ENCODE data around the gene ANP32E.

Gene ANP32E

GRCh38 chr1:150178548-150178947 lies 57.4 kb downstream of the ANP32E start:
- ChIA-PET CTCF (interaction anchor here (1.5 to 21.0 kb wide), 2 partner anchors 13 to 216 kb away, joined by 4 to 239 read pairs; no protein-coding TSS in a partner anchor), POLR2A (no interaction called here)
- no peaks in the 10 kb centered on the region for H3K27me3 ChIP-seq (replicated peaks in 2 of 5; ENCODE audit: control insufficient read depth in 4 of 5, insufficient read depth in 5 of 5, low read length in 4 of 5)
- H3K4me3 ChIP-seq (ENCODE audit: control insufficient read depth in 1 of 7, extremely low read depth in 1 of 7, insufficient read depth in 4 of 7, low read depth in 2 of 7, low read length in 6 of 7): no peak overlapping the region
- no peaks in the 10 kb centered on the region for H3K9me3 ChIP-seq (ENCODE audit: control extremely low read depth in 1 of 5, control insufficient read depth in 4 of 5, insufficient read depth in 2 of 5, low read depth in 1 of 5, low read length in 4 of 5)
- H3K4me1 ChIP-seq (ENCODE audit: control extremely low read depth in 1 of 4, control insufficient read depth in 4 of 4, insufficient read depth in 4 of 4, low read length in 3 of 4): peaks cover 0 to 5% (median 2%) of the 10 kb centered on the region in 4 experiments
- H3K27ac ChIP-seq (ENCODE audit: insufficient read depth in 1 of 2, low read depth in 1 of 2, low read length in 2 of 2, poor library complexity in 1 of 2, severe bottlenecking in 2 of 2): no peak overlapping the region
- DNase-seq: no peak
- H3K36me3 ChIP-seq (ENCODE audit: control insufficient read depth in 4 of 4, insufficient read depth in 4 of 4, low read length in 3 of 4): no peaks in the 10 kb centered on the region

GRCh38 chr1:150176593-150176992 lies 59.3 kb downstream of the ANP32E start:
- ChIA-PET POLR2A (no interaction called here), CTCF (interaction anchor here (0.7 to 22.4 kb wide), 5 partner anchors 2 to 103 kb away, joined by 4 to 239 read pairs (median 5); no protein-coding TSS in a partner anchor)
- no CpG with 5 or more reads among the region's 3 CpGs for WGBS (ENCODE audit: insufficient coverage)
- no peak for DNase-seq
- Histone ChIP-seq H3K4me1 (ENCODE audit: control extremely low read depth in 1 of 4, control insufficient read depth in 4 of 4, insufficient read depth in 4 of 4, low read length in 3 of 4) (peaks cover 0 to 5% (median 2%) of the 10 kb centered on the region in 4 experiments), H3K27me3 (replicated peaks in 2 of 5; ENCODE audit: control insufficient read depth in 4 of 5, insufficient read depth in 5 of 5, low read length in 4 of 5) (no peaks in the 10 kb centered on the region), H3K27ac (ENCODE audit: insufficient read depth in 1 of 2, low read depth in 1 of 2, low read length in 2 of 2, poor library complexity in 1 of 2, severe bottlenecking in 2 of 2) (no peak overlapping the region), H3K4me3 (ENCODE audit: control insufficient read depth in 1 of 7, extremely low read depth in 1 of 7, insufficient read depth in 4 of 7, low read depth in 2 of 7, low read length in 6 of 7) (no peak overlapping the region), H3K9me3 (ENCODE audit: control extremely low read depth in 1 of 5, control insufficient read depth in 4 of 5, insufficient read depth in 2 of 5, low read depth in 1 of 5, low read length in 4 of 5) (no peaks in the 10 kb centered on the region), H3K36me3 (ENCODE audit: control insufficient read depth in 4 of 4, insufficient read depth in 4 of 4, low read length in 3 of 4) (no peaks in the 10 kb centered on the region)

GRCh38 chr1:150173141-150173585 lies 62.7 kb downstream of the ANP32E start:
- Histone ChIP-seq H3K27me3 (replicated peaks in 2 of 5; ENCODE audit: control insufficient read depth in 4 of 5, insufficient read depth in 5 of 5, low read length in 4 of 5) (no peaks in the 10 kb centered on the region), H3K4me3 (ENCODE audit: control insufficient read depth in 1 of 7, extremely low read depth in 1 of 7, insufficient read depth in 4 of 7, low read depth in 2 of 7, low read length in 6 of 7) (no peak overlapping the region), H3K9me3 (ENCODE audit: control extremely low read depth in 1 of 5, control insufficient read depth in 4 of 5, insufficient read depth in 2 of 5, low read depth in 1 of 5, low read length in 4 of 5) (no peaks in the 10 kb centered on the region), H3K27ac (ENCODE audit: insufficient read depth in 1 of 2, low read depth in 1 of 2, low read length in 2 of 2, poor library complexity in 1 of 2, severe bottlenecking in 2 of 2) (no peak overlapping the region), H3K36me3 (ENCODE audit: control insufficient read depth in 4 of 4, insufficient read depth in 4 of 4, low read length in 3 of 4) (no peaks in the 10 kb centered on the region), H3K4me1 (ENCODE audit: control extremely low read depth in 1 of 4, control insufficient read depth in 4 of 4, insufficient read depth in 4 of 4, low read length in 3 of 4) (no peaks in the 10 kb centered on the region)
- 96% methylated on average over 7 of the region's 7 CpGs for WGBS (ENCODE audit: insufficient coverage)
- DNase-seq: no peak
- CTCF ChIA-PET: interaction anchor here (0.9 to 22.4 kb wide), 4 partner anchors 5 to 100 kb away, joined by 4 to 239 read pairs (median 206); no protein-coding TSS in a partner anchor
- POLR2A ChIA-PET: interaction anchor here (0.9 to 1.0 kb wide), 2 partner anchors 9 to 100 kb away, joined by 3 read pairs; no protein-coding TSS in a partner anchor

DNA sequence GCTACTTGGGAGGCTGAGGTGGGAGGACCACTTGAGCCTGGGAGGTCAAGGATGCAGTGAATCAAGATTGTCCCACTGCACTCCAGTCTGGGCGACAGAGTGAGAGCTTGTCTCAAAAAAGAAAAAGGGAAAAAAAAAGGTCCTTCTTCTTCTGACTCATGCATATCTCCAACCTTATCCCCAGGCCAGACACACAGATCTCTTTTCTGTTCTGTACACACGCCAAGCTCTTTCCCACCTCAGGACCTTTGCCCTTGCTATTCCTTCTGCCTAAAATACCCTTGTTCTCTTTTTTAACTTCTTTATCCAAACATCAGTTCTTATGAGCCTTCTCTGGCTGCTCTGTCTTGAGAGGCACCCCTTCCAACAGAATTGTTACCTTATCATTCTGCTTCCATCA lies 64.1 kb downstream of the ANP32E start:
- no peak overlapping the region for H3K27ac ChIP-seq (ENCODE audit: insufficient read depth in 1 of 2, low read depth in 1 of 2, low read length in 2 of 2, poor library complexity in 1 of 2, severe bottlenecking in 2 of 2)
- WGBS (ENCODE audit: insufficient coverage): 89% methylated on average over 1 of the region's 2 CpGs
- H3K27me3 ChIP-seq (replicated peaks in 2 of 5; ENCODE audit: control insufficient read depth in 4 of 5, insufficient read depth in 5 of 5, low read length in 4 of 5): no peaks in the 10 kb centered on the region
- DNase-seq: no peak
- H3K4me3 ChIP-seq (ENCODE audit: control insufficient read depth in 1 of 7, extremely low read depth in 1 of 7, insufficient read depth in 4 of 7, low read depth in 2 of 7, low read length in 6 of 7): no peak overlapping the region
- ChIA-PET POLR2A (no interaction called here), CTCF (interaction anchor here (0.9 to 22.4 kb wide), 6 partner anchors 6 to 211 kb away, joined by 3 to 239 read pairs (median 89); no protein-coding TSS in a partner anchor)
- no peaks in the 10 kb centered on the region for H3K4me1 ChIP-seq (ENCODE audit: control extremely low read depth in 1 of 4, control insufficient read depth in 4 of 4, insufficient read depth in 4 of 4, low read length in 3 of 4)
- no peaks in the 10 kb centered on the region for H3K36me3 ChIP-seq (ENCODE audit: control insufficient read depth in 4 of 4, insufficient read depth in 4 of 4, low read length in 3 of 4)
- no peaks in the 10 kb centered on the region for H3K9me3 ChIP-seq (ENCODE audit: control extremely low read depth in 1 of 5, control insufficient read depth in 4 of 5, insufficient read depth in 2 of 5, low read depth in 1 of 5, low read length in 4 of 5)

DNA sequence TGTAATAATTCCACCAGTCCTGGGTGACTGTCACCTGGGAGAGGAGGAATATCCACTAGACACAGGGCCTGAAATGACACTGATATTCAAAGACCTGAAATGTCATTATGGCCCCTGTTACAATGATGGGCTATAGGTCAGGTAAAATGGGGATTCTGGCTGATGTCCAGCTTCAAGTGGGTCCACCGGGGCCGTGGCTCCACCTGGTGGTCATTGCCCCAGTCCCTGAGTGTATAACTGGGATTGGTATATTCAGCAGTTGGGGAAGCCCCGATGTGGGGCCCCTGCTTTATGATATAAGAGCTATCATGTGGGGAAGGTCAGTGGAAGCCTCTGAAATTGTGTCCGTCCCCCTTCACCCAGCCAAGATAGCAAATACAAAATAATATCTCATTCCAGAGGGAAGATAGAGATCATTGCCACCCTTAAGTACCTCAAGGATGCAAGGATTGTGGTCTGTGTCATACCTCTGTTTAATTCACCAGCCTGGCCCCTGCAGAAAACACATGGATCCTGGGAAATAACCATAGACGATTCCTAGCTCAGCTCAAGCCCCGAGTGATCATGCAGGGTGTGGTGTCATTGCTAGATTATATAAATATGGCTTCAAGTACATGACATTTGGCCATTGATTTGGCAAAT lies 66.8 kb downstream of the ANP32E start:
- no peaks in the 10 kb centered on the region for H3K9me3 ChIP-seq (ENCODE audit: control extremely low read depth in 1 of 5, control insufficient read depth in 4 of 5, insufficient read depth in 2 of 5, low read depth in 1 of 5, low read length in 4 of 5)
- WGBS (ENCODE audit: insufficient coverage): 29% methylated on average over 5 of the region's 6 CpGs
- H3K27ac ChIP-seq (ENCODE audit: insufficient read depth in 1 of 2, low read depth in 1 of 2, low read length in 2 of 2, poor library complexity in 1 of 2, severe bottlenecking in 2 of 2): no peak overlapping the region
- no peaks in the 10 kb centered on the region for H3K27me3 ChIP-seq (replicated peaks in 2 of 5; ENCODE audit: control insufficient read depth in 4 of 5, insufficient read depth in 5 of 5, low read length in 4 of 5)
- no peak overlapping the region for H3K4me3 ChIP-seq (ENCODE audit: control insufficient read depth in 1 of 7, extremely low read depth in 1 of 7, insufficient read depth in 4 of 7, low read depth in 2 of 7, low read length in 6 of 7)
- CTCF ChIA-PET: interaction anchor here (1.0 to 22.4 kb wide), 15 partner anchors 3 to 235 kb away, joined by 3 to 239 read pairs (median 5); partner anchors contain the start of gene VPS45
- H3K4me1 ChIP-seq (ENCODE audit: control extremely low read depth in 1 of 4, control insufficient read depth in 4 of 4, insufficient read depth in 4 of 4, low read length in 3 of 4): peaks cover 9 to 21% (median 19%) of the 10 kb centered on the region in 4 experiments
- no peaks in the 10 kb centered on the region for H3K36me3 ChIP-seq (ENCODE audit: control insufficient read depth in 4 of 4, insufficient read depth in 4 of 4, low read length in 3 of 4)
- peak; percentile 64 to 70 (median 65) for DNase-seq
- POLR2A ChIA-PET: interaction anchor here (0.6 to 1.8 kb wide), 2 partner anchors 11 to 97 kb away, joined by 3 read pairs; no protein-coding TSS in a partner anchor

Data from common myeloid progenitor, CD34-positive (primary cell).